Measurements from ENCODE around the gene RFC3.

The RFC3 gene

DNA sequence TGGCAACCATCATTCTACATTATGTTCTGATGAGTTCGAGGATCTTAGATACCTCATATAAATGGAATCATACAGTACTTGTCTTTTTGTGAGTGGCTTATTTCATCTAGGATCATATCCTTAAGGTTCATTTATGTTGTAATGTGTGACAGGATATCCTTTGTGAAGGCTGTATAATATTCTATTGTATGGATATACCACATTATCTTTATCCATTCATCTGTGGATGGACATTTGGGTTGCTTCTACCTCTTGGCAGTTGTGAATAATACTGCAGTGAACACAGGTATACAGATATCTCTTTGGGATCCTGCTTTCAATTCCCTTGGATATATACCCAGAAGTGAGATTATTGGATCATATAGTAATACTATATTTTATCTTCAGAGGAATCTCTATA is 33.2 kb upstream of the RFC3 start:
- no peaks in the 10 kb centered on the region for H3K27me3 ChIP-seq (ENCODE audit: insufficient read depth, low read length, poor library complexity, severe bottlenecking)
- no peaks in the 10 kb centered on the region for H3K9me2 ChIP-seq (replicated peaks; ENCODE audit: low read depth, low read length)
- TF ChIP-seq, protein P1, sequence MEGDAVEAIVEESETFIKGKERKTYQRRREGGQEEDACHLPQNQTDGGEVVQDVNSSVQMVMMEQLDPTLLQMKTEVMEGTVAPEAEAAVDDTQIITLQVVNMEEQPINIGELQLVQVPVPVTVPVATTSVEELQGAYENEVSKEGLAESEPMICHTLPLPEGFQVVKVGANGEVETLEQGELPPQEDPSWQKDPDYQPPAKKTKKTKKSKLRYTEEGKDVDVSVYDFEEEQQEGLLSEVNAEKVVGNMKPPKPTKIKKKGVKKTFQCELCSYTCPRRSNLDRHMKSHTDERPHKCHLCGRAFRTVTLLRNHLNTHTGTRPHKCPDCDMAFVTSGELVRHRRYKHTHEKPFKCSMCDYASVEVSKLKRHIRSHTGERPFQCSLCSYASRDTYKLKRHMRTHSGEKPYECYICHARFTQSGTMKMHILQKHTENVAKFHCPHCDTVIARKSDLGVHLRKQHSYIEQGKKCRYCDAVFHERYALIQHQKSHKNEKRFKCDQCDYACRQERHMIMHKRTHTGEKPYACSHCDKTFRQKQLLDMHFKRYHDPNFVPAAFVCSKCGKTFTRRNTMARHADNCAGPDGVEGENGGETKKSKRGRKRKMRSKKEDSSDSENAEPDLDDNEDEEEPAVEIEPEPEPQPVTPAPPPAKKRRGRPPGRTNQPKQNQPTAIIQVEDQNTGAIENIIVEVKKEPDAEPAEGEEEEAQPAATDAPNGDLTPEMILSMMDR (conservative IDR thresholded peaks at IDR 0.05; ENCODE audit: low read length): no peak
- TF ChIP-seq EZH2phosphoT487 (IDR thresholded peaks at IDR 0.05; ENCODE audit: borderline replicate concordance): no peak
- H3K4me2 ChIP-seq (ENCODE audit: low read depth, low read length, poor library complexity, severe bottlenecking): no peak overlapping the region
- no peaks in the 10 kb centered on the region for H3K79me2 ChIP-seq (ENCODE audit: insufficient read depth, low read length)
- H3K9ac ChIP-seq (ENCODE audit: low read depth, low read length, poor library complexity, severe bottlenecking): no peak overlapping the region
- no peaks in the 10 kb centered on the region for H4K20me1 ChIP-seq (ENCODE audit: insufficient read depth, low read length, poor library complexity, severe bottlenecking)
- H3F3A ChIP-seq (ENCODE audit: low read depth): no peaks in the 10 kb centered on the region
- H3K9me3 ChIP-seq (ENCODE audit: insufficient read depth, low read depth, low read length): no peaks in the 10 kb centered on the region; the same call in 1 of the 2 replicates
- H3K4me1 ChIP-seq (ENCODE audit: insufficient read depth, low read length, poor library complexity, severe bottlenecking): peaks cover 3% of the 10 kb centered on the region
- no peak overlapping the region for H2AFZ ChIP-seq (ENCODE audit: low read length)
- no peak overlapping the region for H3K4me3 ChIP-seq (ENCODE audit: low read length, poor library complexity, severe bottlenecking)
- H3K36me3 ChIP-seq (ENCODE audit: insufficient read depth, low read length): no peaks in the 10 kb centered on the region

DNA sequence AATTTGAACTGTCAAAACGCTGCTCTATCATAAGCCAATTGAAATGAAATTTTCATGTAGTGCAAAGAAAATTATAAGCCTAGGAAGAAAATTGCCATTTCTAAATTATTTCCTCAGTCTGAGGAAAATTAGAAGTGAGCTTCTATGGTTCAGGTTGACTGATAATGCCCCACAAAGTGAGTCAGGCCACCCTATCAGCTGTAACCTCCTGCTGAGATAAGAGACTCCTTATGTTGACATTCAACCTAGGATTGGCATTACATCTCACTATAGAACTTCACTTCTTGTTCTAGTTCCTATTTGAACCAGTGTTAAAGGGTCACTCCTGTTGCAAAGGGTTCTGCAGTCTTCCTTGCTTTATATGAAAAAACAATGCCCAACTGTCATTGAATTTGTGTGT is 32.6 kb upstream of the RFC3 start:
- no peak overlapping the region for H3K9ac ChIP-seq (ENCODE audit: low read depth, low read length, poor library complexity, severe bottlenecking)
- H4K20me1 ChIP-seq (ENCODE audit: insufficient read depth, low read length, poor library complexity, severe bottlenecking): no peaks in the 10 kb centered on the region
- no peaks in the 10 kb centered on the region for H3F3A ChIP-seq (ENCODE audit: low read depth)
- H3K9me2 ChIP-seq (replicated peaks; ENCODE audit: low read depth, low read length): no peaks in the 10 kb centered on the region
- H3K4me1 ChIP-seq (ENCODE audit: insufficient read depth, low read length, poor library complexity, severe bottlenecking): peaks cover 3% of the 10 kb centered on the region
- H3K9me3 ChIP-seq (ENCODE audit: insufficient read depth, low read depth, low read length): no peaks in the 10 kb centered on the region; the same call in 1 of the 2 replicates
- TF ChIP-seq, protein P1 (conservative IDR thresholded peaks at IDR 0.05; ENCODE audit: low read length): no peak
- TF ChIP-seq EZH2phosphoT487 (IDR thresholded peaks at IDR 0.05; ENCODE audit: borderline replicate concordance): no peak
- H3K27me3 ChIP-seq (ENCODE audit: insufficient read depth, low read length, poor library complexity, severe bottlenecking): no peaks in the 10 kb centered on the region
- no peaks in the 10 kb centered on the region for H3K79me2 ChIP-seq (ENCODE audit: insufficient read depth, low read length)
- H3K4me2 ChIP-seq (ENCODE audit: low read depth, low read length, poor library complexity, severe bottlenecking): no peak overlapping the region
- no peak overlapping the region for H3K4me3 ChIP-seq (ENCODE audit: low read length, poor library complexity, severe bottlenecking)
- 0 out of 2 replicates have a peak overlapping the region, but pooled peaks have one; percentile 1 for H2AFZ ChIP-seq (ENCODE audit: low read length)
- H3K36me3 ChIP-seq (ENCODE audit: insufficient read depth, low read length): no peaks in the 10 kb centered on the region

DNA sequence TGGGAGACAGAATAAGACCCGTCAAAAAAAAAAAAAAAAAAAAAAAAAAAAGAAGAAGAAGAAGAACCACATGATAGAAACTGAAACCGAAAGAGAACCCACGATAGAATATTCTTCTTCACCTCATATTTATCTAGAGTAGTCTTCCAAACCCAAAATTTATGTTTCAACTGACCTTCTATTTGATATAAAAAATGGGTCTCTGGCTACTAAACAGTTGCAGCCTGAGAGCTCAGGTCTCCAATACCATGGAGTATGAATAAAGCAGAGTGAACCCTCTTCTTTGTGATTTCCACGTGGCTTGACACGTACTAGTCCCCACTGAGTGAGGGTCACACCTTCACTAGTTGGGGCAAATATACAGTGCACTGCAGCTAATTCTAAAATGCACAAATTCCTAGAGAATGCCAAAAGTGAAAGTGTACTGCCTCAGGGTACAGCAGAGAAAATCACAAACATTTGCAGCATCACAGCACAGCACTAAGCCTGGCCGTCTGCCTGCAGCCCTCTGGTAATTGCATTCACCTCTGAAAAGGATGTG is 30.8 kb upstream of the RFC3 start:
- TF ChIP-seq EZH2phosphoT487 (IDR thresholded peaks at IDR 0.05; ENCODE audit: borderline replicate concordance): no peak
- TF ChIP-seq, protein P1 (conservative IDR thresholded peaks at IDR 0.05; ENCODE audit: low read length): no peak
- H2AFZ ChIP-seq (ENCODE audit: low read length): peak overlapping the region; percentile 94
- peak overlapping the region; percentile 56 for H3K4me2 ChIP-seq (ENCODE audit: low read depth, low read length, poor library complexity, severe bottlenecking)
- H3K4me3 ChIP-seq (ENCODE audit: low read length, poor library complexity, severe bottlenecking): peak overlapping the region; percentile 74
- no peaks in the 10 kb centered on the region for H3K27me3 ChIP-seq (ENCODE audit: insufficient read depth, low read length, poor library complexity, severe bottlenecking)
- H3K9ac ChIP-seq (ENCODE audit: low read depth, low read length, poor library complexity, severe bottlenecking): peak overlapping the region; percentile 37
- H3K9me2 ChIP-seq (replicated peaks; ENCODE audit: low read depth, low read length): no peaks in the 10 kb centered on the region
- no peaks in the 10 kb centered on the region for H3K79me2 ChIP-seq (ENCODE audit: insufficient read depth, low read length)
- no peaks in the 10 kb centered on the region for H3K36me3 ChIP-seq (ENCODE audit: insufficient read depth, low read length)
- H4K20me1 ChIP-seq (ENCODE audit: insufficient read depth, low read length, poor library complexity, severe bottlenecking): no peaks in the 10 kb centered on the region
- H3K9me3 ChIP-seq (ENCODE audit: insufficient read depth, low read depth, low read length): no peaks in the 10 kb centered on the region; the same call in 1 of the 2 replicates
- H3F3A ChIP-seq (ENCODE audit: low read depth): no peaks in the 10 kb centered on the region
- H3K4me1 ChIP-seq (ENCODE audit: insufficient read depth, low read length, poor library complexity, severe bottlenecking): peaks cover 3% of the 10 kb centered on the region

Measured in Loucy (cell line).